ENCODE data around the gene FOXO4. TPM values are rescaled to one million over a fixed set of nuclear protein-coding genes. Genes with fewer than 3 reads are reported as not detected.

The FOXO4 gene
- total and polyA plus RNA-seq, 2 experiments from 2014 or later = 8.0 to 31.4 TPM

DNA sequence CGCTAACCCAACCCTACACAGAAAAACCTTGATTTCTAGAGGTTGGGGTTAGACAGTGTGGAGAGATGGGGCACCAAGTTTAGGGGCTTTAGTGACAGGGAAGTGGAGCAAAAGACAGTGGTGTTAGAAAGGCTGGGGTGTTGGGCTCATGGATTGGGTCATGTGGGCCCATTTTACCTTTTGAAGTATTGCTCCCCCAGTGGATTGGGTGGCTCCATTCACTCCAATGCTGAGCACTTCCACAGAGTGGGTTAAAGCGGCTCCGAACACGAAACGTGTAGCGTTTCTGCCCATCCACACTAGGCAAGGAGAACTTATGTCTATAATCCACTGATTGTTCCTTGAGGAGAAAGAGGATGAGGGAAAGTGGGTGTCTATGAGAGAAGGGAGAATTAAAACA lies 13.4 kb downstream of the FOXO4 start:
- DNase-seq (ENCODE audit: low spot score) (no peak), ATAC-seq (no peak)
- no peak overlapping the region for H3K4me3 ChIP-seq
- no peak overlapping the region for H3K4me2 ChIP-seq
- no peaks in the 10 kb centered on the region for H3K79me2 ChIP-seq (replicated peaks; ENCODE audit: insufficient read depth)
- H3K36me3 ChIP-seq (ENCODE audit: insufficient read depth) = no peaks in the 10 kb centered on the region
- no peak overlapping the region for H3K27ac ChIP-seq (ENCODE audit: low read depth)
- peaks cover 23% of the 10 kb centered on the region for H3K4me1 Mint-ChIP-seq
- TF ChIP-seq ZNF114 (CRISPR knock-in tag; IDR thresholded peaks at IDR 0.05) = no peak
- TF ChIP-seq, protein P1, sequence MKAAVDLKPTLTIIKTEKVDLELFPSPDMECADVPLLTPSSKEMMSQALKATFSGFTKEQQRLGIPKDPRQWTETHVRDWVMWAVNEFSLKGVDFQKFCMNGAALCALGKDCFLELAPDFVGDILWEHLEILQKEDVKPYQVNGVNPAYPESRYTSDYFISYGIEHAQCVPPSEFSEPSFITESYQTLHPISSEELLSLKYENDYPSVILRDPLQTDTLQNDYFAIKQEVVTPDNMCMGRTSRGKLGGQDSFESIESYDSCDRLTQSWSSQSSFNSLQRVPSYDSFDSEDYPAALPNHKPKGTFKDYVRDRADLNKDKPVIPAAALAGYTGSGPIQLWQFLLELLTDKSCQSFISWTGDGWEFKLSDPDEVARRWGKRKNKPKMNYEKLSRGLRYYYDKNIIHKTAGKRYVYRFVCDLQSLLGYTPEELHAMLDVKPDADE (IDR thresholded peaks at IDR 0.05) = no peak
- no peak for TF ChIP-seq ZNF331 (CRISPR knock-in tag; IDR thresholded peaks at IDR 0.05; ENCODE audit: low read depth)
- no peak for TF ChIP-seq JUNB (IDR thresholded peaks at IDR 0.05; ENCODE audit: unreplicated experiment)
- no peak for TF ChIP-seq NANOG (IDR thresholded peaks at IDR 0.05; ENCODE audit: borderline replicate concordance)
- TF ChIP-seq, protein P2, sequence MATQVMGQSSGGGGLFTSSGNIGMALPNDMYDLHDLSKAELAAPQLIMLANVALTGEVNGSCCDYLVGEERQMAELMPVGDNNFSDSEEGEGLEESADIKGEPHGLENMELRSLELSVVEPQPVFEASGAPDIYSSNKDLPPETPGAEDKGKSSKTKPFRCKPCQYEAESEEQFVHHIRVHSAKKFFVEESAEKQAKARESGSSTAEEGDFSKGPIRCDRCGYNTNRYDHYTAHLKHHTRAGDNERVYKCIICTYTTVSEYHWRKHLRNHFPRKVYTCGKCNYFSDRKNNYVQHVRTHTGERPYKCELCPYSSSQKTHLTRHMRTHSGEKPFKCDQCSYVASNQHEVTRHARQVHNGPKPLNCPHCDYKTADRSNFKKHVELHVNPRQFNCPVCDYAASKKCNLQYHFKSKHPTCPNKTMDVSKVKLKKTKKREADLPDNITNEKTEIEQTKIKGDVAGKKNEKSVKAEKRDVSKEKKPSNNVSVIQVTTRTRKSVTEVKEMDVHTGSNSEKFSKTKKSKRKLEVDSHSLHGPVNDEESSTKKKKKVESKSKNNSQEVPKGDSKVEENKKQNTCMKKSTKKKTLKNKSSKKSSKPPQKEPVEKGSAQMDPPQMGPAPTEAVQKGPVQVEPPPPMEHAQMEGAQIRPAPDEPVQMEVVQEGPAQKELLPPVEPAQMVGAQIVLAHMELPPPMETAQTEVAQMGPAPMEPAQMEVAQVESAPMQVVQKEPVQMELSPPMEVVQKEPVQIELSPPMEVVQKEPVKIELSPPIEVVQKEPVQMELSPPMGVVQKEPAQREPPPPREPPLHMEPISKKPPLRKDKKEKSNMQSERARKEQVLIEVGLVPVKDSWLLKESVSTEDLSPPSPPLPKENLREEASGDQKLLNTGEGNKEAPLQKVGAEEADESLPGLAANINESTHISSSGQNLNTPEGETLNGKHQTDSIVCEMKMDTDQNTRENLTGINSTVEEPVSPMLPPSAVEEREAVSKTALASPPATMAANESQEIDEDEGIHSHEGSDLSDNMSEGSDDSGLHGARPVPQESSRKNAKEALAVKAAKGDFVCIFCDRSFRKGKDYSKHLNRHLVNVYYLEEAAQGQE (IDR thresholded peaks at IDR 0.05; ENCODE audit: unreplicated experiment) = no peak
- TF ChIP-seq EZH2 (IDR thresholded peaks at IDR 0.05; ENCODE audit: low read depth, unreplicated experiment) = no peak
- no peak for TF ChIP-seq CREB1 (CRISPR knock-in tag; IDR thresholded peaks at IDR 0.05; ENCODE audit: low read depth)
- peaks cover 31% of the 10 kb centered on the region for H3K27me3 ChIP-seq (ENCODE audit: insufficient read depth)
- no peak overlapping the region for H3K4me3 Mint-ChIP-seq
- H2AFZ ChIP-seq = no peak overlapping the region
- H3K9me3 Mint-ChIP-seq = no peaks in the 10 kb centered on the region
- H3K36me3 Mint-ChIP-seq (ENCODE audit: low read depth) = no peaks in the 10 kb centered on the region
- H3K27ac Mint-ChIP-seq = no peak overlapping the region
- peaks cover 14% of the 10 kb centered on the region for H3K4me1 ChIP-seq (ENCODE audit: insufficient read depth)
- no peaks in the 10 kb centered on the region for H3K9me2 ChIP-seq (ENCODE audit: insufficient read depth)
- H3K27me3 Mint-ChIP-seq (ENCODE audit: insufficient read depth, low read depth, poor library complexity) = peaks cover 2% of the 10 kb centered on the region
- H3F3A ChIP-seq (replicated peaks; ENCODE audit: low read depth) = no peaks in the 10 kb centered on the region
- H4K20me1 ChIP-seq (replicated peaks; ENCODE audit: insufficient read depth) = no peaks in the 10 kb centered on the region

DNA sequence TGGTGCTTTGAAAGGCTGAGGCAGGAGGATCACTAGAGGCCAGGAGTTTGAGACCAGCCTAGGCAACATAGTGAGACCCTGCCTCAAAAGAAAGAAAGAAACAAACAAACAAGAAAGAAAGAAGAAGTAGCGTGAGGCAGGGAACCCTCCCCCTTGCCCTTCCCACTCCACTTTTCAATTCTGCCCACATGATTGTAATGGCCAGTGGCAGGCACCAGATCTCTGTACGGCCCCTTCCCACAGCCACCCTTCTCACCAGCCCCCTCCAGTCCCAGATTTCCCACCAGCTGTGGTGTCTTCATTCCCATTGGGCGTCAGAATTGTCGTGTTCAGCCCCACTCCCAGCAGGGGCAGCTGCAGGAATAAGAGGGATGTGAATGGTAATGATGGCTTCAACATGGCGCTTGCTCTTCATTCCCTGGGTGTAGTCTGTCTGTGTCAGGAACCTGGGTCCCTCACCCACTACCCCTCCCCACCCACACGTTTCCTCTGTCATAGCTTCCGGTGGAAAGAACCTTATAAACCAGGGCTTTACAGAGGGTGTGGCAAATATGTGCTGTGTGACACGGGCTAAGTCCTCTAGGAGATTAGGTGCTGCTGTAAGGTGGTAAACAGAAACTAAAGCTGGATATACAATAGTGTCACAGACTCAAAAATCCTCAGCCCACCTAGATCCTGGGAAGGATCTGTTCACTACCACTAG lies 15.6 kb downstream of the FOXO4 start, which contains the start of gene IL2RG:
Gene IL2RG (minus strand): TSS at position 437 of the 703 bp plus-strand sequence. CDS start 38 bp downstream, at position 399.
- no peak for ATAC-seq

More for the DNA sequence above, 15.6 kb downstream of the FOXO4 start, which contains the start of gene IL2RG:
- H3K27me3 Mint-ChIP-seq (ENCODE audit: insufficient read depth, low read depth, poor library complexity) = no peaks in the 10 kb centered on the region
- TF ChIP-seq POLR2AphosphoS5 (IDR thresholded peaks at IDR 0.05; ENCODE audit: low read depth) = no peak
- no peak for TF ChIP-seq JUNB (IDR thresholded peaks at IDR 0.05; ENCODE audit: unreplicated experiment)
- TF ChIP-seq, protein P1 (IDR thresholded peaks at IDR 0.05) = no peak
- no peak within 1 kb of the TSS for H3K4me3 ChIP-seq
- no peak for DNase-seq (ENCODE audit: low spot score)
- no peaks in the 10 kb centered on the region for H3K36me3 Mint-ChIP-seq (ENCODE audit: low read depth)
- peaks cover 51% of the 10 kb centered on the region for H3K27me3 ChIP-seq (ENCODE audit: insufficient read depth)
- H2AFZ ChIP-seq = no peak within 1 kb of the TSS
- H4K20me1 ChIP-seq (replicated peaks; ENCODE audit: insufficient read depth) = no peaks in the 10 kb centered on the region
- H3K4me2 ChIP-seq = no peak within 1 kb of the TSS
- no peaks in the 10 kb centered on the region for H3K79me2 ChIP-seq (replicated peaks; ENCODE audit: insufficient read depth)
- no peaks in the 10 kb centered on the region for H3K9me3 Mint-ChIP-seq
- H3K4me1 ChIP-seq (ENCODE audit: insufficient read depth) = 0 out of 2 replicates have a peak, but pooled peaks cover 4% of the 10 kb centered on the region
- H3K9me2 ChIP-seq (ENCODE audit: insufficient read depth) = no peaks in the 10 kb centered on the region
- no peak within 1 kb of the TSS for H3K27ac Mint-ChIP-seq
- no peaks in the 10 kb centered on the region for H3F3A ChIP-seq (replicated peaks; ENCODE audit: low read depth)
- H3K27ac ChIP-seq (ENCODE audit: low read depth) = no peak within 1 kb of the TSS
- no peak within 1 kb of the TSS for H3K4me3 Mint-ChIP-seq
- H3K36me3 ChIP-seq (ENCODE audit: insufficient read depth) = no peaks in the 10 kb centered on the region
- peaks cover 16% of the 10 kb centered on the region; the same call in 2 of the 3 replicates for H3K4me1 Mint-ChIP-seq

All from GM23338 (cell line).